ENCODE data around the gene RAB10.
"Not testable (repeated sequence)": the region's sequence is repeated elsewhere in the genome, so short reads cannot be mapped to it uniquely, and the experiment has no call there.

RAB10 gene

GRCh38 chr2:26089337-26089736 is 55.5 kb downstream of the RAB10 start:
- DNase-seq (ENCODE audit: low spot score): no peak

GRCh38 chr2:26095758-26096157 is 61.9 kb downstream of the RAB10 start:
- no peak for DNase-seq (ENCODE audit: low spot score)

- DNase-seq (ENCODE audit: low spot score): no peak
Measured at GRCh38 chr2:26099933-26100332, 66.0 kb downstream of the RAB10 start.

- DNase-seq (ENCODE audit: low spot score): no peak
Measured at GRCh38 chr2:26100384-26100783, 66.5 kb downstream of the RAB10 start.

- DNase-seq (ENCODE audit: low spot score): no peak
Measured at GRCh38 chr2:26103752-26104151, 69.9 kb downstream of the RAB10 start.

GRCh38 chr2:26108701-26109100 is 74.8 kb downstream of the RAB10 start:
- not testable (repeated sequence) for DNase-seq (ENCODE audit: low spot score)

- no peak for DNase-seq (ENCODE audit: low spot score)
Measured at GRCh38 chr2:26112201-26112600, 78.3 kb downstream of the RAB10 start.

GRCh38 chr2:26114151-26114550 is 80.3 kb downstream of the RAB10 start:
- no peak for DNase-seq (ENCODE audit: low spot score)

GRCh38 chr2:26118682-26119081 is 84.8 kb downstream of the RAB10 start:
- no peak for DNase-seq (ENCODE audit: low spot score)

GRCh38 chr2:26119521-26119920 is 85.6 kb downstream of the RAB10 start:
- no peak for DNase-seq (ENCODE audit: low spot score)

GRCh38 chr2:26122630-26123029 is 88.7 kb downstream of the RAB10 start:
- no peak for DNase-seq (ENCODE audit: low spot score)

- DNase-seq (ENCODE audit: low spot score): no peak
Measured at GRCh38 chr2:26123426-26123825, 89.5 kb downstream of the RAB10 start.

- no peak for DNase-seq (ENCODE audit: low spot score)
Measured at GRCh38 chr2:26126074-26126473, 92.2 kb downstream of the RAB10 start.

GRCh38 chr2:26128176-26128575 is 94.3 kb downstream of the RAB10 start:
- no peak for DNase-seq (ENCODE audit: low spot score)

GRCh38 chr2:26130763-26131162 is 96.9 kb downstream of the RAB10 start:
- DNase-seq (ENCODE audit: low spot score): no peak

GRCh38 chr2:26136451-26136850 is 102.6 kb downstream of the RAB10 start:
- no peak for DNase-seq (ENCODE audit: low spot score)

- DNase-seq (ENCODE audit: low spot score): no peak
Measured at GRCh38 chr2:26139269-26140183, 105.6 kb downstream of the RAB10 start.

GRCh38 chr2:26141145-26141769 is 107.4 kb downstream of the RAB10 start:
- no peak for DNase-seq (ENCODE audit: low spot score)

GRCh38 chr2:26144031-26144430 is 110.1 kb downstream of the RAB10 start:
- DNase-seq (ENCODE audit: low spot score): no peak

- DNase-seq (ENCODE audit: low spot score): peak; percentile 68
Measured at GRCh38 chr2:26144953-26145680, 111.2 kb downstream of the RAB10 start.

GRCh38 chr2:26148501-26148900 is 114.6 kb downstream of the RAB10 start:
- DNase-seq (ENCODE audit: low spot score): no peak

GRCh38 chr2:26150243-26150642 is 116.4 kb downstream of the RAB10 start:
- no peak for DNase-seq (ENCODE audit: low spot score)

- no peak for DNase-seq (ENCODE audit: low spot score)
Measured at GRCh38 chr2:26157580-26157979, 123.7 kb downstream of the RAB10 start.

All from activated CD4-positive, alpha-beta T cell treated with anti-CD3 and anti-CD28 coated beads, Interleukin-2, Interleukin-4, amounts not matched to agents 100 ng/mL and 50 ng/mL, durations not matched to agents 16 hours and 8 hours (primary cell).